Activated naive CD8-positive, alpha-beta T cell treated with anti-CD3 and anti-CD28 coated beads, Interleukin-2, amount 10 ng/mL, durations not matched to agents 7 days and 5 days (primary cell): ENCODE measurements around the gene FADS6. TPM values are rescaled to one million over a fixed set of nuclear protein-coding genes. Genes with fewer than 3 reads are reported as not detected.

ENCODE experiments used
- ATAC-seq: fragments of 150-1000 bp; cut with Tn5 transposase; one replicate; pipeline ENCODE4 v1.10.0; 2021; ENCODE audit warnings: low read depth, moderate library complexity
- POLR2A ChIA-PET: fragments of 350-600 bp; sonication (Branson Sonifier 250); formaldehyde crosslinking; loops from one replicate; lab custom pipeline; 2021; ENCODE audit warnings: antibody characterized with exemption; lab: Charles Lee
- DNase-seq: peaks from one replicate; pipeline ENCODE4 v3.0.0; 2021
- H3K27ac Mint-ChIP-seq: one replicate; pipeline ENCODE4 v1.8.0; 2022; ENCODE audit warnings: mild to moderate bottlenecking, mixed read lengths
- H3K27me3 Mint-ChIP-seq: one replicate; pipeline ENCODE4 v1.8.0; 2022; ENCODE audit warnings: mild to moderate bottlenecking, moderate library complexity, mixed read lengths
- H3K36me3 Mint-ChIP-seq: one replicate; pipeline ENCODE4 v1.8.0; 2021; ENCODE audit warnings: mild to moderate bottlenecking, mixed read lengths
- H3K4me1 Mint-ChIP-seq: one replicate; pipeline ENCODE4 v1.8.0; 2021; ENCODE audit warnings: mixed read lengths
- H3K4me3 Mint-ChIP-seq: one replicate; pipeline ENCODE4 v1.8.0; 2022; ENCODE audit warnings: mild to moderate bottlenecking, moderate library complexity, mixed read lengths
- H3K9me3 Mint-ChIP-seq: one replicate; pipeline ENCODE4 v1.8.0; 2021; ENCODE audit warnings: mixed read lengths
- total RNA-seq, 2 experiments: library from RNA; stranded (reverse); gene quantifications; one replicate each; pipeline ENCODE4 v1.2.3, GENCODE V29; 2021

Gene FADS6
- total RNA-seq, 2 experiments from 2014 or later, result not detected

DNA sequence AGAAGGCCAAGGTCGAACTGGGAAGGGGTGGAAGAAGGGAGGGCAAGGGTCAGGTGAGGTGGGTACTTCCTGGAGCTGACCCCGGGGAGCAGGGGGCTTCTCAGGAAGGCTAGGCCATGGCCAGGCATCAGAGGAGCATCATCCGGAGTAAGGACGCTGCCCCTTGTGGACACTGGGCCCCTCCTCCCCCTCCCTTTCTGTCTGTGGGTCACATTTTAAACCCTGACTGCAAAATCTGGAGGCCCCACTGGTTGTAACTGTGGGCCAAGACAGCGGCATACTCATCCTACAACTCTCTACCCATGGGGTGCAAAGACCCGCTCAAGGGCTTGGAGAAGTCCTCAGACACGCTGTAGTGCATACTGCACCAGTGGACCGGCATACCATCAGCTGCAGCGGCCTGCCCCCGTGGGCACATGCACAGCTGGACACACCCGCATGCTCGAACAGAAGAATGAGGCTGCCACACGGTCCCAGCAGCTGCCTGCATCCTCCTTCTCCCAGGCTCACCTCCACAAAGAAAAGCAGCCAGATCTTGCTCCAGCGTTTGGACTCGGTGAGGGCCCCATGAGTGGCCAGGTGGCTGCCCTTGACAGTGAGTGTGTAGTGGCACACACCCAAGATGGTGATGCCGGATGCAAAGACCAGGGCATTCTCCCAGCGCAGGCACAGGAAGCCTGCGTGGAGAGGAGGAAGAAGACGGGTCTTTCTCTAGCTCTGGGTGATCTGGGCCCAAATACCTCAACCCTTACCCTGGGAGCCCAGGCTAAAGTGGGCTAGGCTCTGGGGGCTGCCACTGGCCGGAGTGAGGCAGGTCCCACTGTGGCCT, 1.2 kb downstream of the FADS6 start:
- H3K27me3 Mint-ChIP-seq, result peaks cover 56% of the 10 kb centered on the region
- peaks cover 2% of the 10 kb centered on the region for H3K4me1 Mint-ChIP-seq

GRCh38 chr17:74890554-74890953, 2.9 kb downstream of the FADS6 start:
- peaks cover 2% of the 10 kb centered on the region for H3K4me1 Mint-ChIP-seq
- peaks cover 42% of the 10 kb centered on the region for H3K27me3 Mint-ChIP-seq
- H3K9me3 Mint-ChIP-seq, result no peaks in the 10 kb centered on the region
- no peak overlapping the region for H3K27ac Mint-ChIP-seq
- no peaks in the 10 kb centered on the region for H3K36me3 Mint-ChIP-seq
- no peak for DNase-seq
- no peak for ATAC-seq
- no peak overlapping the region for H3K4me3 Mint-ChIP-seq
- POLR2A ChIA-PET, result no interaction called here

More for the DNA sequence above, 1.2 kb downstream of the FADS6 start:
- DNase-seq, result no peak
- Mint-ChIP-seq H3K4me3 (no peak overlapping the region), H3K9me3 (no peaks in the 10 kb centered on the region), H3K27ac (no peak overlapping the region), H3K36me3 (no peaks in the 10 kb centered on the region)
- POLR2A ChIA-PET, result interaction anchor here (0.6 kb wide), 1 partner anchor 41 kb away, joined by 4 read pairs; no protein-coding TSS in a partner anchor
- ATAC-seq, result no peak

DNA sequence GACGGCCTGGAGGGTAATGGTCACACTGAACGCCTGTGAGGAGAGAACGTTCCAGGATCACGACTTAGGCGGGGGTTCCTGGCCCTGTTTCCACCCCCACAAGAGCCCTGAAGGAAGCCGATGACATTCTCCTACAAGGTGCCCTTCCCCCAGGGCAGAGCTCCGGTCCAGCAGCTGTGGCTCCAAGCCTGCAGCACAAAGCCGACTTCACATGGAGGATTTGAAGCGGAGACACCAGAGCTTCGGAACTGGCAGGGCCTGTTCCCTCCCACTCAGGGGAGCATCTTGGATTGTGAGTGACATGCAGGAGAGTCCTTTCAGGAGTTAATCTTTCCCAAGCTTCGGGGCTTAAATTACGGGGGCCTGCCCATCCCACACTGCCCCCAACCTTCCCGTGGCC, 5.0 kb downstream of the FADS6 start:
- DNase-seq (no peak), ATAC-seq (no peak)
- Mint-ChIP-seq H3K9me3 (no peaks in the 10 kb centered on the region), H3K27ac (no peak overlapping the region), H3K4me1 (no peaks in the 10 kb centered on the region), H3K4me3 (no peak overlapping the region), H3K27me3 (peaks cover 27% of the 10 kb centered on the region), H3K36me3 (no peaks in the 10 kb centered on the region)
- POLR2A ChIA-PET, result no interaction called here

GRCh38 chr17:74883241-74883745, 10.1 kb downstream of the FADS6 start:
- Mint-ChIP-seq H3K4me1 (no peaks in the 10 kb centered on the region), H3K27me3 (peaks cover 5% of the 10 kb centered on the region), H3K9me3 (no peaks in the 10 kb centered on the region), H3K27ac (no peak overlapping the region), H3K4me3 (no peak overlapping the region), H3K36me3 (no peaks in the 10 kb centered on the region)
- no peak for DNase-seq
- no peak for ATAC-seq
- POLR2A ChIA-PET, result no interaction called here

- ATAC-seq (no peak), DNase-seq (no peak)
- Mint-ChIP-seq H3K27me3 (peaks cover 5% of the 10 kb centered on the region), H3K4me3 (no peak overlapping the region), H3K36me3 (no peaks in the 10 kb centered on the region), H3K4me1 (no peaks in the 10 kb centered on the region), H3K27ac (no peak overlapping the region), H3K9me3 (no peaks in the 10 kb centered on the region)
- POLR2A ChIA-PET, result no interaction called here
Observed at GRCh38 chr17:74882517-74883240, 10.8 kb downstream of the FADS6 start.

DNA sequence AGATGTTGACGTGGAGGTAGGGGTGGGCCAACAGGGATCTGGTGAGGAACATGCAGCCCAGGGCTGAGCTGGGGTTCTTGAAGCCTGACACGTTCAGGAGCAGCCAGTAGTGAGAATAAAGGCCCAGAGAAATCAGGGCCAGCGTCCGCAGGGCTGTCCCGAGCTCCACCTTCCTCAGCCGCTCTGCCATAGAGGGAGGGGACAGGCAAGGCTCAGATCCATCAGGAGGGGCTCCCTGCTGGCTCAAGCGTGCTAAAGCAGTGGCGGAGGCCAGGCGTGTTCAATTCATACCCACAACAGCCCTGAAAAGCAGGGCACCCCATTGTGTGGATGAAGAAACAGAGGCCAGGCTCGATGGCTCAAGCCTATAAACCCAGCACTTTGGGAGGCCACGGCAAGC, 12.4 kb downstream of the FADS6 start:
- Mint-ChIP-seq H3K36me3 (no peaks in the 10 kb centered on the region), H3K4me3 (no peak overlapping the region), H3K4me1 (no peaks in the 10 kb centered on the region), H3K27me3 (peaks cover 4% of the 10 kb centered on the region), H3K27ac (no peak overlapping the region), H3K9me3 (no peaks in the 10 kb centered on the region)
- POLR2A ChIA-PET, result no interaction called here
- DNase-seq (no peak), ATAC-seq (no peak)

DNA sequence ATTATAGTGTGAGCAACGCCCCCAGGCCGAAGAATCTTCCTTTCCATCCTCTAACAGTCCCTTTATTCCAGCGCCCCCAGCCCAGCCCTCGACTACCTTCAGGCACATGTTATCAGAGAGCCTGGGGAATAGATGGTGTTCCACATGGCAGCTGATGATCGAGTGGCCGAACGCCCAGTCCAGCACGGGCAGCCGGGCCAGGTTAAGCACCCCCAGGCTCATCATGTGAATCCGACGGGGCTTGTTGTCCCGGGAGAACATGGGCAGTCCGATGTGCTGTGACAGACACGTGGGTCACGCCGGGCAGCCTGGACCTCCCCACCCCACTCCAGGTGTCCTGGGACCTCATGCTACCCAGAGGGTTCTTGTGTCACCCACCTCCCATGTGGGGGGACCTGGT, 14.1 kb downstream of the FADS6 start:
- H3K4me3 Mint-ChIP-seq, result no peak overlapping the region
- no peak for ATAC-seq
- peaks cover 3% of the 10 kb centered on the region for H3K27me3 Mint-ChIP-seq
- DNase-seq, result no peak
- POLR2A ChIA-PET, result interaction anchor here (0.7 kb wide), 1 partner anchor 18 kb away, joined by 3 read pairs; no protein-coding TSS in a partner anchor
- no peaks in the 10 kb centered on the region for H3K36me3 Mint-ChIP-seq
- H3K27ac Mint-ChIP-seq, result no peak overlapping the region
- no peaks in the 10 kb centered on the region for H3K9me3 Mint-ChIP-seq
- peaks cover 3% of the 10 kb centered on the region for H3K4me1 Mint-ChIP-seq

GRCh38 chr17:74878658-74879057, 14.8 kb downstream of the FADS6 start:
- no peaks in the 10 kb centered on the region for H3K9me3 Mint-ChIP-seq
- peaks cover 8% of the 10 kb centered on the region for H3K4me1 Mint-ChIP-seq
- DNase-seq, result no peak
- peaks cover 2% of the 10 kb centered on the region for H3K27me3 Mint-ChIP-seq
- H3K4me3 Mint-ChIP-seq, result no peak overlapping the region
- no peak overlapping the region for H3K27ac Mint-ChIP-seq
- POLR2A ChIA-PET, result interaction anchor here (0.7 kb wide), 1 partner anchor 17 kb away, joined by 3 read pairs; no protein-coding TSS in a partner anchor
- H3K36me3 Mint-ChIP-seq, result no peaks in the 10 kb centered on the region
- no peak for ATAC-seq

DNA sequence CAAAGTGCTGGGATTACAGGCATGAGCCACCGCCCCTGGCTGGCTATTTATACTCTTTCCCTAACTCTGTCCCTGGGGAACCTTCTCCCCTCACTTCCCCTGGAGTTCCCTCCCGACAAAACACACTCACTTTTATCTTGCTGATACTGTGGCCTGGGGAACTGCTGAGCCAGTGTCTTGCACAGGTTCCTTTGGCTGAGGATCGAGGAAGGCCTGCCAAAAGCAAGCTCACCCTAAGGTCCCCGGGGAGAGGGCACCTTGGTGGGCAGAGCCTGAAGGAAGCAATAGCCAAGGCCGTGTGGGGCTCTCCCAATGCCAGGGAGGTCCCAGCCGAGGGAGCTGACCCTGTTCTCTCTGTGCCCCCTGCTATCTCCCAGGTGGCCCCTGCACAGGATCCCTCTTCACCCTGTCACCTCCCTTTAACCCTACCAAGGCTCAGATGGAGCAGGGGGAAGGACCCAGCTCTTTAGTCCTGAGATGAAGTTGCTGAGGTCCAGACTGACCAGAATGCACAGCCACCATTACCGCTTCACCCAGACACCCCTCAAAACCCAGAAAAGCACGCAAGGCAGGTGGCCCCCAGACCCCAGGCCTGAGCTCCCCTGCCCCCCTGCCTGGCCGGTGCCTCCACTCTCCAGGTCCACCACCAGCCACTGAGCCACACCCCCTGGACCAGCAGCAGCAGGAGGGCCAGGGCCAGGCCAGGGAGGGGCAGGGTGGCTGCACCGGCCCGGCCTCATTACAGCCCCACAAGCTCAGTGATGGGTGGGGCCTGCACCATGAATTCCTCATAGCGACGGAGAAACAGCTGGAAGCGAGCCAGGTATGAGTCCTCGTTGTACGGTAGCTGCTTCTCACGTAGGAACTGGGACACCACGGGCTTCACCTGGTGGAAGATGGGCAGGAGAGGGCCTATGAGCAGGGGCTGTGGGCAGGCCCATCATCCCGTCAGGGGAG, 15.6 kb downstream of the FADS6 start:
- peaks cover 2% of the 10 kb centered on the region for H3K27me3 Mint-ChIP-seq
- ATAC-seq, result no peak

GRCh38 chr17:74875977-74876593, 17.3 kb downstream of the FADS6 start:
- H3K4me1 Mint-ChIP-seq, result peaks cover 22% of the 10 kb centered on the region
- H3K4me3 Mint-ChIP-seq, result no peak overlapping the region
- DNase-seq (no peak), ATAC-seq (no peak)
- H3K27ac Mint-ChIP-seq, result no peak overlapping the region
- peaks cover 8% of the 10 kb centered on the region for H3K36me3 Mint-ChIP-seq
- H3K9me3 Mint-ChIP-seq, result no peaks in the 10 kb centered on the region
- peaks cover 2% of the 10 kb centered on the region for H3K27me3 Mint-ChIP-seq
- POLR2A ChIA-PET, result no interaction called here

More for the DNA sequence above, 15.6 kb downstream of the FADS6 start:
- no peak overlapping the region for H3K4me3 Mint-ChIP-seq
- no peaks in the 10 kb centered on the region for H3K9me3 Mint-ChIP-seq
- no peaks in the 10 kb centered on the region for H3K36me3 Mint-ChIP-seq
- H3K4me1 Mint-ChIP-seq, result peaks cover 9% of the 10 kb centered on the region
- no peak for DNase-seq
- POLR2A ChIA-PET, result interaction anchor here (0.6 to 0.7 kb wide), 2 partner anchors 139 to 159 kb away, joined by 3 read pairs; no protein-coding TSS in a partner anchor
- H3K27ac Mint-ChIP-seq, result no peak overlapping the region

- Mint-ChIP-seq H3K36me3 (peaks cover 10% of the 10 kb centered on the region), H3K4me1 (peaks cover 24% of the 10 kb centered on the region), H3K27me3 (peaks cover 2% of the 10 kb centered on the region), H3K4me3 (no peak overlapping the region), H3K9me3 (no peaks in the 10 kb centered on the region), H3K27ac (no peak overlapping the region)
- DNase-seq (no peak), ATAC-seq (no peak)
- POLR2A ChIA-PET, result no interaction called here
Observed at GRCh38 chr17:74875155-74875976, 18.1 kb downstream of the FADS6 start.

DNA sequence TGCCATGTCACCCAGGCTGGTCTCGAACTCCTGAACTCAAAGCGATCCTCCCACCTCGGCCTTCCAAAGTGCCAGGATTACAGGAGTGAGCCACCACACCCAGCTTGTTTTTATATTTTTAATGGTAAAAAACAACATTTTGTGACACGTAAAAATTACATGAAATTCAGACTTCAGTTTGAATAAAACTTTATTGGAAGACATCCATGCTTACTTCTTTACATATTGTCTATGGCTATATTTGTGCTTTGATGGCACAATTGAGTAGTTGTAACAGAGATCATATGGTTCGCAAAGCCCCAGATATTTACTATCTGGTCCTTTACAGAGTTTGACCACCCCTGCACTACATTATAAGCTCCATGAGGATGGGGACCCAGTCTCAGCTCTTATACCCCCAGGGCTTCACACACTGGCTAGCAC, 18.8 kb downstream of the FADS6 start:
- POLR2A ChIA-PET, result interaction anchor here (0.6 kb wide), 1 partner anchor 416 kb away, joined by 4 read pairs; no protein-coding TSS in a partner anchor

More for the DNA sequence above, 18.8 kb downstream of the FADS6 start:
- peaks cover 2% of the 10 kb centered on the region for H3K27me3 Mint-ChIP-seq
- no peak overlapping the region for H3K4me3 Mint-ChIP-seq
- ATAC-seq (no peak), DNase-seq (no peak)
- H3K4me1 Mint-ChIP-seq, result peaks cover 25% of the 10 kb centered on the region
- peaks cover 10% of the 10 kb centered on the region for H3K36me3 Mint-ChIP-seq
- no peaks in the 10 kb centered on the region for H3K9me3 Mint-ChIP-seq
- H3K27ac Mint-ChIP-seq, result no peak overlapping the region
